Panc1 (cell line): ENCODE data around the gene KMO.

Experiments used
- CTCF ChIP-seq: fragments of 450-650 bp; IDR thresholded peaks from 2 replicates; pipeline ENCODE4 v1.5.1; 2017; ENCODE audit warnings: mild to moderate bottlenecking
- SIN3A ChIP-seq: IDR thresholded peaks from 2 replicates; pipeline ENCODE4 v1.6.1; 2012; ENCODE audit warnings: low read depth, mild to moderate bottlenecking, low read length, moderate library complexity, borderline replicate concordance; ENCODE audit not compliant: insufficient read depth

GRCh38 chr1:241608379-241609033 is 76.3 kb downstream of the KMO start:
- TF ChIP-seq CTCF (no peak), SIN3A (no peak)
